GM19467 (cell line): ENCODE results near the gene IFT88.

Experiments
- ATAC-seq: cut with Tn5 transposase; IDR thresholded peaks from one replicate; pipeline ENCODE4 v1.9.1; 2021; ENCODE audit warnings: mild to moderate bottlenecking, moderate library complexity; ENCODE audit not compliant: unreplicated experiment

Gene IFT88

GRCh38 chr13:20684041-20684440, 117.1 kb downstream of the IFT88 start:
- ATAC-seq, result no peak

DNA sequence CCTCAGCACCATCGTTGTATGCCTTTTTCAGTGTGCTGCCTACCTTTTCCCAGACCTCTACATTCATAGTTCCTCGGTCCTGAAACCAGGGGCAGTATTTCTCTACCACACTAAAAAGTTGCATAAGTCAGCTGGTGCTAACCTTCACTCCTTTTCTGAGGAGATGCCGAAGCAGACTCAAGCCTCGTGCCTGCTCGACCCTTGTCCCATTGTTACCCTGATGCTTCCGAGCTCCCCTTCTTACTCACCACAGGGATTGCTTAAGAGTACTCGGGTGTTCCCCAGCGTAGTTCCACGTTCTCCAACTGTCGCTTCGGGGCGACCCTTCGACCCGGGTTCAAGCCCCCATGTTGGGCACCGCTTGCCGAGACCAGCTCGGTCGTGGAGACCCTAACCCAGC, 117.6 kb downstream of the IFT88 start:
- ATAC-seq, result no peak

- no peak for ATAC-seq
These were observed 118.1 kb downstream of the IFT88 start for GRCh38 chr13:20685092-20685491.

DNA sequence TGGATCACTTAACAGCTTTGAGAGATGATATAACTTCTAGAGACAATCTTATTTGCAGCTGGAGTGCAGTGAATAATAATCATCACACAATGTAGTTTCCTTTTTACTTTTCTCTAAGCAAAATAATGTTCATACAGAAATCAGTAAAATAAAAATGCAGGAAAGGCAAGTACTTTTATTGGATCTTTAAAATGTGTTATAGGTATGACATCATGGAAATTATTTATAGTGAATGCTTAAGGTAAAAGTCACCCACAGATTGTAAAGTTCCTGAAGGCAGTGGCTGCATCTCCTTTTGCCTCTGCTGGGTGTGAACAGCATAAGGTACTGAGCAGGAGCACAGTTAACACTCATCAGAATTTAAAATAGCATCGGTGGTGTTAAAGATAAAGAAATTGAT, 119.2 kb downstream of the IFT88 start:
- no peak for ATAC-seq

DNA sequence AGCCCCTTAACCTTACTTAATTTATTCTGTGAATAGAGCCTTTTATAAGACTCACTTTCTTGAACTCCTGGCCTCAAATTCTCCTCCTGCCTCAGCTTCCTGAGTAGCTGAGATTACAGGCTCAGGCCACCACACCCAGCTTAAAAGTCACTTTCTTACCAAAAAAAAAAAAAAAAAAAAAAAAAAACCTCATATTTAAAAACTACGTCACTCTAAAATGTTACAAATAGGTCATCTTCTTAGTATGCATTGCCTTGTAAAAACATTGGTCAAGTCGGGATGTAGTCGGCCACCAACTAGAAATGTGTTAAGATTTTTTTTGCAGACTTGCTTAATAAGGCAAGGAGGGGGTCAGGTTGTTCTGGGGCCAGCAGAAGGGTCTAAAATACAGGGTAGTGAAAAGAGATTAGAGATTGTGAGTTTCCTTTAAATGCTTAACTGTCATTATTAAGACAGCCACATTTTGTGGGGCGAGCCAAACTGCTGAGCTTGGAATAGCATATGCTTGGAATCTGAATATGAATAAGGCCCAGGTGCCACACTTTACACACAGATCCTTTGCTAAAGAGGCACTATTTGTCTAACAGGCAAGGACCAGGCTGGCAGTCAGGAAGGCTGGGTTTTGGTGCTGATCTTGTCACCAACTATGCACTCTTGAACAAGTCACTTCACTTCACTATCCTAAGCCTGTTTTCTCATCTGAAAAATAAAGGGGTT, 120.1 kb downstream of the IFT88 start:
- no peak for ATAC-seq

GRCh38 chr13:20689291-20689690, 122.3 kb downstream of the IFT88 start:
- ATAC-seq, result no peak

DNA sequence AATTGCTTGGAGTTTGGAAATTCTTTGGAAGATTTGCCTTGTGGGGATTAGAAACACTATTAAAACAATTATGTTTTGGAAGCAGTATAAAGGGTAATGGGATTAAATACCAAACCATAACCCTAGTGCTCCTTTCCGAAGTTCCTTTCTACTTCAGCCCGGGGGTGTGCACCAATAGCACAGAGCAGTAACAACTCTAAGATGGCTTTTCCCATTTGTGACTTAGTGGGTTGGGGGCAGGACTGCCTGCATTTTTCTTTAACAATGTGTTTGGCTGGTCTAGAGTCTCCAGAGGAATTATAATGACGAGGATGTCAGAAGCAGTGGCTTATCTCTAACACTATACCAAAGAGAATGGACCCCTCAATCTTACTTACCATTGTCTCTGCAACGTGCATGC, 124.7 kb downstream of the IFT88 start:
- ATAC-seq, result no peak

- no peak for ATAC-seq
These were observed 129.1 kb downstream of the IFT88 start for GRCh38 chr13:20696073-20696472.

- no peak for ATAC-seq
These were observed 132.8 kb downstream of the IFT88 start for GRCh38 chr13:20699715-20700114.

GRCh38 chr13:20700288-20700687, 133.3 kb downstream of the IFT88 start:
- ATAC-seq, result no peak

GRCh38 chr13:20701461-20701860, 134.5 kb downstream of the IFT88 start:
- no peak for ATAC-seq

- ATAC-seq, result no peak
These were observed 135.6 kb downstream of the IFT88 start for GRCh38 chr13:20702530-20702914.

DNA sequence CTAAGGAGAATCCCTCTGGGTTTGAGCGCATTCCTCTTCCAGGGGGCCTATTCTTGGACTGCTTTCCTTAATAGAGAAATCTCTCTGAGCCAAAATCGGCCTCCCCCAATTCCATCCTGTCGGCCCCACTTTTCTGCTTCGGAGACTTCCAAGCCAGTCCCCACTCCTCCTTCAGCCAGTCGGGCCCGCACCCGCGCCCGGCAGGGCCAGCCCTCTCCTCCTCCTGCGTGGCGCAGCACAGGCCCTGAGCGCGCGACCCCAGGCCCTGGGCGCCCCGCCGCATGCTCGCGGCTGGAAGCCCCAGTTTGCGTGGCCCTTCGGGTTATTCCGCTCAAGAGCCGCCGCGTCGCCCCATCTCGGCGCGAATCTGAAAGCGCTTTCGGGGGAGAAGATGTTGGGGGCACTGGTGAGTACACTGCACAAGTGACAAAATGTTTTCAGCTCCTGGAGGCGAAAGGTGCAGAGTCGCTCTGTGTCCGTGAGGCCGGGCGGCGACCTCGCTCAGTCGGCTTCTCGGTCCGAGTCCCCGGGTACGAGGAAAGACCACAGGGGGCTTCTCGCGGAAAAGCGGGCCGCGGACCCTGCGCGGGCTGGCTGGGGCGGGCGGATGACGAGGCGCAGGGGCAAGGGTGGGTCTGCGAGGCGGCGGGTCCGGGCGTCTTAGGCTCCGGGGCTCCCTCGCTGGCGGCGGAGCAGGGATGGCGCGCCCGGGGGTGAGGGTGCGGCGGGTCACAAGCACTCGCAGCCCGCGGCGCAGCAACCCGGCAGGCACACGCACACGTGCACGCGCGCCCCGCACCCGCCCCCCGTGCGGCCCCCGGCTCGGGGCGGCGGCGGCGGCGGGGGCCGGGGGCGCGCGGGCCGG, 136.2 kb downstream of the IFT88 start, which contains the start of gene IL17D:
Gene IL17D (plus strand): TSS at position 785 of the 865 bp plus-strand sequence. CDS start 303 bp downstream, outside the sequence.
- peak; percentile 24 for ATAC-seq

- ATAC-seq, result peak; percentile 92
These were observed 137.0 kb downstream of the IFT88 start for GRCh38 chr13:20703780-20704458.

GRCh38 chr13:20704459-20705069, 137.6 kb downstream of the IFT88 start:
- no peak for ATAC-seq

GRCh38 chr13:20706661-20707060, 139.7 kb downstream of the IFT88 start:
- ATAC-seq, result no peak

- no peak for ATAC-seq
These were observed 141.3 kb downstream of the IFT88 start for GRCh38 chr13:20708216-20708615.

GRCh38 chr13:20709369-20709768, 142.4 kb downstream of the IFT88 start:
- no peak for ATAC-seq

DNA sequence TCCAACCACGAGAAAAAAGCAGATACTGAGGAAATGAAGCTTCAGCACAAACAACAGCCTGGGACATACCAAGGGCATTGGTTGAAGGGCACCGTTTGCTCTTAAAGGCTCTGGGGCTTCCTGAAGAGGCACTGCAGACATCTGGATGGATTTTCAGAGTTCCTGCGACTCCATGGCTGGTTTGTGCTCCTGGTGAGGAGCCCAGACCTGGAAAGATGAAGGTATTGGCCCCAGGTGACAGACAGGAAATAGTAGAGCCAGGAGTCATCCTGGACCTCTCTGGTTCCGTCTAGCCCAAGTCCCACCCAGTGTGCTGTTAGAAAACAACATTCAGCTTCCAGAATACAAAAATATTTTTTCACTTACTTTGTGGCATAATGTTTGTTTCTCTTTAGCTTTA, 142.8 kb downstream of the IFT88 start:
- no peak for ATAC-seq

DNA sequence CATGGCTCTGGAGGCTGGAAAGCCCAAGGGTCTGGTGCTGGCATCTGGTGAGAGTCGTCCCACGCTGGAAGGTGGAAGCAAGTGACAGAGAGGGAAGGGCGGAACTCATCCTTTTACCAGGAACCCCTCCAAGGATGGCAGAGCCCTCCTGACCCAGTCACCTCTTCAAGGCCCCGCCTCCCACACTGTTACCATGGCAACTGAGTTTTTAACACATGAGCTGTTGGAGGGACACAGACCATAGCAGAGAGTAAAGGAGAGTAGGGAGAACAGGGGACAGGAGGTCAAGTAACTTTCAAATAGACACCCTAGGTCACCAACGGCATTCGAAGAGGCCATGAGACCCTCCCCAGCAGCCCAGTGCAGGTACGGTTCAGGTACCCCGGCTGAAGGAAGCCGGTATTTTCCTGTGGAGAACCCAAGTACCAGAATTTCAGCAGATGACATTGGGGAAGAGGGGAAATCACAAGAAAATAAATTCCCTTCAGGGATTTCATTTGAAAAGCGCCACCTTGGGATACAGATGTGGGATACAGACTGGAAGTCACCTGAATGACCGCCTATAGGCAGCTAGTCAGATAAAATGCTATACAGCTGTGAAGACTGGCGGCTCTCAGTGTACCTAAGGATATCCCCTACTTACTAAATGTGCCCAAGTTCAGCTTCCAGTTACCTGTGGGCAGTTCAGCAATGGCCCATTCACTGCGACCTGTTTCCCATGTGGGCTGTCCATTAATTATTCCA, 144.5 kb downstream of the IFT88 start:
- no peak for ATAC-seq

DNA sequence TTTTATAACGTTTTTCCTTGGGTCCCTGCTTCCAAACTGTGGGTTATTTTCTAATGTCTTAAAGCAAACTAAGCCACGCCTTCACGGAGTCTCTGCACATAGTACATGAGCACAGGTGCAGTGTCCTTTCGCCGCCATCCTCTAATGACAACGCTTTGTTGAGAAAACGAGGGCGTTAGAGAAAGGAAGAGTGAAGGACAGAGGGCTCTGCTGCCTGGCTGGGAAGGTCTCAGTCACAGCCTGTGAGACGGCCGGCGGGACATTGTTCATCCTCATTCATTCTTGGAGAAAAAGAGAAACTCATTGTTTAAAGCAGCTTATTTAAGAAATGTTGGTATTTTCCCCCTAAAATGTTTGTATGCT, 146.0 kb downstream of the IFT88 start:
- ATAC-seq, result no peak
